Astrocyte of the spinal cord (primary cell): ENCODE data around the gene RPS6KC1.

Experiments
- DNase-seq: peaks from one replicate; pipeline ENCODE4 v3.0.0; 2011; ENCODE audit warnings: low read depth, low spot score
- H3K4me3 ChIP-seq: 2 replicates; pipeline ENCODE4 v1.5.1; 2011; ENCODE audit warnings: low read depth, mild to moderate bottlenecking, low read length, moderate library complexity
- CTCF ChIP-seq: IDR thresholded peaks from 2 replicates; pipeline ENCODE4 v1.5.1; 2012; ENCODE audit warnings: low read depth, mild to moderate bottlenecking, low read length, inconsistent platforms
- in situ Hi-C: cut with HindIII; loops from 2 replicates; pipeline ENCODE4 v1.10.0; 2017; ENCODE audit warnings: low sequenced_read_pairs

RPS6KC1 gene

GRCh38 chr1:213269829-213270228, 218.8 kb downstream of the RPS6KC1 start:
- no peak for TF ChIP-seq CTCF
- no peak overlapping the region for H3K4me3 ChIP-seq
- in situ Hi-C loops = no loop called here
- DNase-seq = no peak

- DNase-seq = no peak
- no peak for TF ChIP-seq CTCF
- no peak overlapping the region for H3K4me3 ChIP-seq
- in situ Hi-C loops = no loop called here
Measured at GRCh38 chr1:213273546-213273945, 222.5 kb downstream of the RPS6KC1 start.

GRCh38 chr1:213274140-213274539, 223.1 kb downstream of the RPS6KC1 start:
- in situ Hi-C loops = no loop called here
- H3K4me3 ChIP-seq = no peak overlapping the region
- DNase-seq = no peak
- TF ChIP-seq CTCF = no peak

- in situ Hi-C loops = no loop called here
- no peak overlapping the region for H3K4me3 ChIP-seq
- DNase-seq = no peak
- no peak for TF ChIP-seq CTCF
Measured at GRCh38 chr1:213275293-213275692, 224.3 kb downstream of the RPS6KC1 start.

- no peak for TF ChIP-seq CTCF
- in situ Hi-C loops = no loop called here
- no peak overlapping the region for H3K4me3 ChIP-seq
- no peak for DNase-seq
Measured at GRCh38 chr1:213276236-213276635, 225.2 kb downstream of the RPS6KC1 start.

GRCh38 chr1:213277036-213277435, 226.0 kb downstream of the RPS6KC1 start:
- no peak for TF ChIP-seq CTCF
- in situ Hi-C loops = no loop called here
- no peak for DNase-seq
- no peak overlapping the region for H3K4me3 ChIP-seq

GRCh38 chr1:213279410-213279809, 228.4 kb downstream of the RPS6KC1 start:
- no peak overlapping the region for H3K4me3 ChIP-seq
- no peak for DNase-seq
- TF ChIP-seq CTCF = no peak
- in situ Hi-C loops = no loop called here
